H1 (cell line): ENCODE data around the gene NUCB1. TPM values are rescaled to one million over a fixed set of nuclear protein-coding genes. Genes with fewer than 3 reads are reported as not detected.

ENCODE experiments used
- ATF3 ChIP-seq: IDR thresholded peaks from 2 replicates; pipeline ENCODE4 v1.6.1; 2011; ENCODE audit warnings: low read depth, mild to moderate bottlenecking, low read length; ENCODE audit not compliant: insufficient read depth
- BRCA1 ChIP-seq: IDR thresholded peaks from 2 replicates; pipeline ENCODE4 v1.6.1; 2012; ENCODE audit warnings: low read depth, low read length, improper control_type of control experiment
- CHD1 ChIP-seq: IDR thresholded peaks from 2 replicates; pipeline ENCODE4 v1.6.1; 2012; ENCODE audit warnings: low read depth, low read length, improper control_type of control experiment
- CREB1 ChIP-seq: IDR thresholded peaks from 2 replicates; pipeline ENCODE4 v1.6.1; 2012; ENCODE audit warnings: inconsistent platforms
- EGR1 ChIP-seq: IDR thresholded peaks from 2 replicates; pipeline ENCODE4 v1.6.1; 2011; ENCODE audit warnings: low read depth, low read length, borderline replicate concordance
- GABPA ChIP-seq: IDR thresholded peaks from 2 replicates; pipeline ENCODE4 v1.6.1; 2011; ENCODE audit warnings: mild to moderate bottlenecking, low read length, moderate library complexity, borderline replicate concordance; ENCODE audit not compliant: insufficient read depth
- HDAC2 ChIP-seq, 2 experiments: fragments of 300-600 bp in 1 of 2; sonication (generic) in 1 of 2; IDR thresholded peaks; 2 replicates each; pipeline ENCODE4 v1.6.1; 2011 to 2012; ENCODE audit warnings: low read depth in 2 of 2, low read length in 2 of 2, mild to moderate bottlenecking in 2 of 2, moderate library complexity in 2 of 2, borderline replicate concordance in 1 of 2, inconsistent platforms in 1 of 2
- KDM1A ChIP-seq: fragments of 200-600, 300-600 bp; sonication (generic); IDR thresholded peaks from 2 replicates; pipeline ENCODE4 v1.7.1; 2016; ENCODE audit warnings: mild to moderate bottlenecking, low read length, borderline replicate concordance
- MAFK ChIP-seq: IDR thresholded peaks from 2 replicates; pipeline ENCODE4 v1.6.1; 2012; ENCODE audit warnings: low read depth, mild to moderate bottlenecking, improper control_type of control experiment, low read length
- NRF1 ChIP-seq: IDR thresholded peaks from 2 replicates; pipeline ENCODE4 v1.6.1; 2011; ENCODE audit warnings: mild to moderate bottlenecking, low read depth, low read length, improper control_type of control experiment
- POLR2AphosphoS5 ChIP-seq: IDR thresholded peaks from 2 replicates; pipeline ENCODE4 v1.6.1; 2011; ENCODE audit warnings: low read depth, low read length
- POU5F1 ChIP-seq: IDR thresholded peaks from 2 replicates; pipeline ENCODE4 v1.6.1; 2011; ENCODE audit warnings: low read depth, mild to moderate bottlenecking, low read length, moderate library complexity
- SIX5 ChIP-seq: IDR thresholded peaks from 2 replicates; pipeline ENCODE4 v1.6.1; 2011; ENCODE audit warnings: mild to moderate bottlenecking, low read depth, low read length
- SP2 ChIP-seq: IDR thresholded peaks from 2 replicates; pipeline ENCODE4 v1.6.1; 2012; ENCODE audit warnings: mild to moderate bottlenecking, low read length, inconsistent platforms
- SP4 ChIP-seq: IDR thresholded peaks from 2 replicates; pipeline ENCODE4 v1.6.1; 2012; ENCODE audit warnings: low read length, inconsistent platforms
- SRF ChIP-seq: IDR thresholded peaks from 2 replicates; pipeline ENCODE4 v1.6.1; 2011; ENCODE audit warnings: mild to moderate bottlenecking, low read depth, low read length, moderate library complexity
- SUZ12 ChIP-seq: fragments of 200-600 bp; sonication (generic); IDR thresholded peaks from 2 replicates; pipeline ENCODE4 v1.6.1; 2012; ENCODE audit warnings: mild to moderate bottlenecking, inconsistent platforms, low read length, moderate library complexity, mixed read lengths
- TAF1 ChIP-seq: IDR thresholded peaks from 2 replicates; pipeline ENCODE4 v1.6.1; 2011; ENCODE audit warnings: mild to moderate bottlenecking, low read depth, low read length
- USF2 ChIP-seq: IDR thresholded peaks from 2 replicates; pipeline ENCODE4 v1.6.1; 2011; ENCODE audit warnings: low read length, improper control_type of control experiment
- polyA plus RNA-seq, 7 experiments: library from polyadenylated mRNA; depleted of rRNA in 3 of 7; stranded (reverse) in 5 of 7; unstranded in 2 of 7; fragments of >200 nt in 5 of 7; fragments of 200-250 nt in 2 of 7; gene quantifications; 1 replicate in 5 of 7; 2 replicates in 1 of 7; 4 replicates in 1 of 7; pipeline versions ENCODE4 v1.2.1 to v1.2.3, GENCODE V29; 2011 to 2013; ENCODE audit warnings: missing spikeins in 2 of 7, mixed read lengths in 2 of 7
- total RNA-seq: library from RNA; stranded (reverse); fragmentation: NEBNext Ultra II Directional; extraction: Animal tissue kit (Norgen Biotek cat#: 25700); gene quantifications from 2 replicates; pipeline ENCODE4 v1.2.1, GENCODE V29; 2021

NUCB1 gene
- total and polyA plus RNA-seq, 2 of the 8 experiments (the other 6 are each of a cell fraction or from before 2014, with no cell fraction given): 111 to 121 TPM

GRCh38 chr19:48881741-48882657 is 18.1 kb upstream of the NUCB1 start (continued):
- TF ChIP-seq POU5F1 (no peak), SP2 (no peak), SUZ12 (no peak), ATF3 (0 out of 2 replicates have a peak, but pooled peaks have one; percentile 39), NRF1 (no peak), TAF1 (0 out of 2 replicates have a peak, but pooled peaks have one; percentile 34), MAFK (no peak), SP4 (no peak), CREB1 (peak; percentile 59), GABPA (no peak), BRCA1 (no peak), USF2 (no peak), SRF (no peak), EGR1 (no peak), KDM1A (peak; percentile 57; the same call in 1 of the 2 replicates), SIX5 (peak; percentile 98), HDAC2 (IDR thresholded peaks at IDR 0.05; ENCODE audit: borderline replicate concordance in 1 of 2, low read depth in 2 of 2, low read length in 2 of 2) (peak in 1 of 2 experiments; percentile 48; a peak in 1 of 4 replicates), POLR2AphosphoS5 (no peak), CHD1 (no peak)
